Astrocyte (in vitro differentiated cells and primary cell): Measurements from ENCODE around the gene ELK3. TPM values are rescaled to one million over a fixed set of nuclear protein-coding genes. Genes with fewer than 3 reads are reported as not detected.

Experiments
- DNase-seq: peaks from one replicate; pipeline ENCODE4 v3.0.0-alpha.2; 2010; ENCODE audit warnings: low read depth
- FAIRE-seq: peaks from 2 replicates; lab custom pipeline; 2011; peaks lifted over from hg19 to GRCh38; lab: Jason Lieb, UNC
- H2AFZ ChIP-seq: 2 replicates; pipeline ENCODE4 v1.6.0; 2012; ENCODE audit warnings: low read depth, low read length, inconsistent platforms
- H3K27ac ChIP-seq: 2 replicates; pipeline ENCODE4 v1.5.1; 2011; ENCODE audit warnings: low read depth, low read length, inconsistent platforms
- H3K27me3 ChIP-seq: 2 replicates; pipeline ENCODE4 v1.6.0; 2011; ENCODE audit warnings: low read length, inconsistent platforms; ENCODE audit not compliant: insufficient read depth
- H3K36me3 ChIP-seq: 2 replicates; pipeline ENCODE4 v1.5.1; 2011; ENCODE audit warnings: low read length, inconsistent platforms; ENCODE audit not compliant: insufficient read depth
- H3K4me1 ChIP-seq: 2 replicates; pipeline ENCODE4 v1.5.1; 2011; ENCODE audit warnings: low read length, inconsistent platforms; ENCODE audit not compliant: insufficient read depth
- H3K4me2 ChIP-seq: 2 replicates; pipeline ENCODE4 v1.6.0; 2012; ENCODE audit warnings: low read length, inconsistent platforms
- H3K4me3 ChIP-seq: 2 replicates; pipeline ENCODE4 v1.5.1; 2011; ENCODE audit warnings: low read depth, mild to moderate bottlenecking, low read length, inconsistent platforms; ENCODE audit not compliant: insufficient read depth
- H3K79me2 ChIP-seq: 2 replicates; pipeline ENCODE4 v1.6.0; 2012; ENCODE audit warnings: mild to moderate bottlenecking, low read length, inconsistent platforms; ENCODE audit not compliant: insufficient read depth
- H3K9ac ChIP-seq: 2 replicates; pipeline ENCODE4 v1.6.0; 2012; ENCODE audit warnings: mild to moderate bottlenecking, low read length, inconsistent platforms
- H3K9me3 ChIP-seq: 2 replicates; pipeline ENCODE4 v1.5.1; 2012; ENCODE audit warnings: low read depth, mild to moderate bottlenecking, low read length, inconsistent platforms; ENCODE audit not compliant: insufficient read depth
- H4K20me1 ChIP-seq: 2 replicates; pipeline ENCODE4 v1.6.0; 2012; ENCODE audit warnings: low read length, inconsistent platforms; ENCODE audit not compliant: insufficient read depth
- H3K27ac Mint-ChIP-seq: one replicate; pipeline ENCODE4 v1.8.0; 2021; ENCODE audit warnings: mild to moderate bottlenecking, mixed read lengths; ENCODE audit not compliant: unreplicated experiment
- H3K27me3 Mint-ChIP-seq: one replicate; pipeline ENCODE4 v1.8.0; 2021; ENCODE audit warnings: low read depth, mixed read lengths; ENCODE audit not compliant: unreplicated experiment
- H3K36me3 Mint-ChIP-seq: one replicate; pipeline ENCODE4 v1.8.0; 2021; ENCODE audit warnings: low read depth, mixed read lengths; ENCODE audit not compliant: unreplicated experiment
- H3K4me1 Mint-ChIP-seq: one replicate; pipeline ENCODE4 v1.8.0; 2021; ENCODE audit warnings: low read depth, mixed read lengths; ENCODE audit not compliant: unreplicated experiment
- H3K4me3 Mint-ChIP-seq: one replicate; pipeline ENCODE4 v1.8.0; 2021; ENCODE audit warnings: mild to moderate bottlenecking, moderate library complexity, mixed read lengths; ENCODE audit not compliant: unreplicated experiment
- H3K9me3 Mint-ChIP-seq: one replicate; pipeline ENCODE4 v1.8.0; 2021; ENCODE audit warnings: mild to moderate bottlenecking, mixed read lengths; ENCODE audit not compliant: unreplicated experiment
- EZH2 ChIP-seq: IDR thresholded peaks from 2 replicates; pipeline ENCODE4 v1.6.1; 2012; ENCODE audit warnings: mild to moderate bottlenecking, low read length, inconsistent platforms; ENCODE audit not compliant: insufficient read depth
- total RNA-seq: library from RNA; stranded (reverse); gene quantifications from 2 replicates; pipeline ENCODE4 v1.2.1, GENCODE V29; 2021
- TF ChIP-seq, protein P1 (sequence below): IDR thresholded peaks from 2 replicates; pipeline ENCODE4 v1.5.1; 2011; ENCODE audit warnings: low read depth, mild to moderate bottlenecking, inconsistent platforms, low read length, moderate library complexity; ENCODE audit not compliant: insufficient read depth

Gene ELK3
- total RNA-seq, 1 donor from 2014 or later: 62.7 TPM

DNA sequence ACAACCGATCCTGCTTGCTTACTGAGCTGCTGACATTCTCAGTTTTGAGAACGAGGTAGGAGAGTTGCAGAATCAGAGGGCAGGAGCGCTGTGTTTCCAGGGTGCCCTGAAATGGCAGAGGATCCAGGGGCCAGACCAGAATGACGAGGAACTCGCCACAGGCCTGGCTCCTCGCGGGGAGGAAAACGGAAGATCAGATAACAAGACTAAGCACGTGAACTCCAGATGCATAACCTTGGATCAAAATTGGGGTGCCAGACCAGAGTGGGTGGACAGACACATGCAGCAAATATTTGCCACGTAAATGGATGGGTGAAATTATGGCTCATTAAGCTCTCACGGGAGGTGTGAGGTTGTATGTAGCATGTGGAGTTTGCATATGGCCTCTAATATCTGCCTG is 46.5 kb downstream of the ELK3 start:
- Mint-ChIP-seq H3K9me3 (no peaks in the 10 kb centered on the region), H3K36me3 (peaks cover 12% of the 10 kb centered on the region), H3K27me3 (no peaks in the 10 kb centered on the region), H3K4me1 (peaks cover 51% of the 10 kb centered on the region), H3K27ac (peak overlapping the region; percentile 86), H3K4me3 (peak overlapping the region; percentile 69)
- Histone ChIP-seq H3K79me2 (peaks cover 88% of the 10 kb centered on the region), H3K4me2 (no peak overlapping the region), H3K27me3 (no peaks in the 10 kb centered on the region), H3K4me3 (no peak overlapping the region), H3K9ac (peak overlapping the region; percentile 25), H4K20me1 (peaks cover 86% of the 10 kb centered on the region), H3K36me3 (no peaks in the 10 kb centered on the region), H3K4me1 (peaks cover 43% of the 10 kb centered on the region), H3K9me3 (no peaks in the 10 kb centered on the region), H3K27ac (peak overlapping the region; percentile 3), H2AFZ (no peak overlapping the region)
- TF ChIP-seq, protein P1, sequence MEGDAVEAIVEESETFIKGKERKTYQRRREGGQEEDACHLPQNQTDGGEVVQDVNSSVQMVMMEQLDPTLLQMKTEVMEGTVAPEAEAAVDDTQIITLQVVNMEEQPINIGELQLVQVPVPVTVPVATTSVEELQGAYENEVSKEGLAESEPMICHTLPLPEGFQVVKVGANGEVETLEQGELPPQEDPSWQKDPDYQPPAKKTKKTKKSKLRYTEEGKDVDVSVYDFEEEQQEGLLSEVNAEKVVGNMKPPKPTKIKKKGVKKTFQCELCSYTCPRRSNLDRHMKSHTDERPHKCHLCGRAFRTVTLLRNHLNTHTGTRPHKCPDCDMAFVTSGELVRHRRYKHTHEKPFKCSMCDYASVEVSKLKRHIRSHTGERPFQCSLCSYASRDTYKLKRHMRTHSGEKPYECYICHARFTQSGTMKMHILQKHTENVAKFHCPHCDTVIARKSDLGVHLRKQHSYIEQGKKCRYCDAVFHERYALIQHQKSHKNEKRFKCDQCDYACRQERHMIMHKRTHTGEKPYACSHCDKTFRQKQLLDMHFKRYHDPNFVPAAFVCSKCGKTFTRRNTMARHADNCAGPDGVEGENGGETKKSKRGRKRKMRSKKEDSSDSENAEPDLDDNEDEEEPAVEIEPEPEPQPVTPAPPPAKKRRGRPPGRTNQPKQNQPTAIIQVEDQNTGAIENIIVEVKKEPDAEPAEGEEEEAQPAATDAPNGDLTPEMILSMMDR: no peak
- TF ChIP-seq EZH2: no peak
- DNase-seq (peak; percentile 65), FAIRE-seq (no peak)

DNA sequence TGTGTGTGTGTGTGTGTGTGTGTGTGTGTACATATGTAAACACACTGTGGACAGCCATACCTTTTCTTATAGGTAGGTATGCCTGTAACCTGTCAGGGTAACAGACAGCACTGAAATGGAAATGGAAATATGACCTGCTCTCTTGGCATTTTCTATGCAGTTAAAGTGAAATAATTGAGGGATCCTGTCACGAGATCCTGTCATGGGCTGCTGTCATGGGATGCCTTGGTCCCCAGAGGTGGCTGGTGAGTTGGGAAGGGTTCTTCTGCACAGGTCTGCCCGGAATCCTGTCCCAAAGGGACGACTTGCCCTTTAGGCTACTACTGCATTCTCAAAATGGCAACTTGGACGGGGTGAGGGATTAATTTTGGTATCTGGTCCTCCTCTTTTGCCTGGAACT is 47.3 kb downstream of the ELK3 start:
- FAIRE-seq (no peak), DNase-seq (no peak)
- Histone ChIP-seq H2AFZ (no peak overlapping the region), H3K4me1 (peaks cover 35% of the 10 kb centered on the region), H3K9ac (peak overlapping the region; percentile 3), H3K79me2 (peaks cover 89% of the 10 kb centered on the region), H3K27me3 (no peaks in the 10 kb centered on the region), H3K36me3 (no peaks in the 10 kb centered on the region), H3K27ac (peak overlapping the region; percentile 24), H4K20me1 (peaks cover 85% of the 10 kb centered on the region), H3K9me3 (no peaks in the 10 kb centered on the region), H3K4me3 (no peak overlapping the region), H3K4me2 (no peak overlapping the region)
- Mint-ChIP-seq H3K4me3 (no peak overlapping the region), H3K36me3 (peaks cover 8% of the 10 kb centered on the region), H3K27ac (peak overlapping the region; percentile 42), H3K27me3 (no peaks in the 10 kb centered on the region), H3K9me3 (no peaks in the 10 kb centered on the region), H3K4me1 (peaks cover 44% of the 10 kb centered on the region)
- no peak for TF ChIP-seq EZH2
- TF ChIP-seq, protein P1: no peak

DNA sequence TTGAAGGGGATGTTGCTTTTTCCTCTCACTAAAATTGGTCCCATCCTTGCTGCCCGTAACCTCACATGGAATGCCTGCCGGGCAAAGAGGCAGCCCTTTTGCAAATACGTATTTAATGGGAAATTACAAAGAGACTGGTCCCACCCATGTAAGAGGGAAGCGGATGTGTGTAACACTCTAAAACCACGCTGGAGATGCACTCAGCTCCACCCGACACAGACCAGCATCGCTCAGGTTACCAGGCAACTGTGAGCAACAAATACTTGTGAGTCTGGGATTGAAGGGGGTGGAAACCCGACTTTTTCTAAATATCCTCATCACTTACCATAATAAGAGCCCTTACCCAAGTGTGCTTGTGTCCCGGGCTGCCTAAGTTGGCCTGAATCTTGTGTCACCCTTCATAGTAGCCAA is 47.7 kb downstream of the ELK3 start:
- no peaks in the 10 kb centered on the region for H3K27me3 ChIP-seq
- no peak overlapping the region for H3K4me2 ChIP-seq
- H3K27me3 Mint-ChIP-seq: no peaks in the 10 kb centered on the region
- FAIRE-seq (peak; percentile 58), DNase-seq (peak; percentile 79)
- H3K9ac ChIP-seq: peak overlapping the region; percentile 3
- no peak for TF ChIP-seq EZH2
- TF ChIP-seq, protein P1: no peak
- no peak overlapping the region for H3K4me3 ChIP-seq
- peaks cover 8% of the 10 kb centered on the region for H3K36me3 Mint-ChIP-seq
- peak overlapping the region; percentile 42 for H3K27ac Mint-ChIP-seq
- peaks cover 89% of the 10 kb centered on the region for H3K79me2 ChIP-seq
- H3K4me3 Mint-ChIP-seq: no peak overlapping the region
- no peak overlapping the region for H2AFZ ChIP-seq
- no peaks in the 10 kb centered on the region for H3K9me3 ChIP-seq
- peaks cover 3% of the 10 kb centered on the region for H3K36me3 ChIP-seq
- H3K9me3 Mint-ChIP-seq: no peaks in the 10 kb centered on the region
- H3K4me1 Mint-ChIP-seq: peaks cover 40% of the 10 kb centered on the region
- peak overlapping the region; percentile 48 for H3K27ac ChIP-seq
- H3K4me1 ChIP-seq: peaks cover 31% of the 10 kb centered on the region
- peaks cover 85% of the 10 kb centered on the region for H4K20me1 ChIP-seq
